Liver (tissue), 3 donors: ENCODE measurements around the gene SERINC5.

Source experiments
- EGR1 ChIP-seq, 2 donors: IDR thresholded peaks; 2 replicates each; pipeline ENCODE4 v1.6.1; 2016 to 2018; ENCODE audit warnings: antibody characterized with exemption in 2 of 2, low read depth in 2 of 2
- FOXA1 ChIP-seq: IDR thresholded peaks from 2 replicates; pipeline ENCODE4 v1.6.1; 2016; ENCODE audit warnings: antibody characterized with exemption
- GABPA ChIP-seq, 2 donors: IDR thresholded peaks in 1 of 2; conservative IDR thresholded peaks in 1 of 2; 2 replicates each; pipeline ENCODE4 v1.6.1; 2016; ENCODE audit warnings: antibody characterized with exemption in 2 of 2, mild to moderate bottlenecking in 1 of 2, moderate library complexity in 1 of 2
- HNF4A ChIP-seq, 2 donors: conservative IDR thresholded peaks; 2 replicates each; pipeline ENCODE4 v1.6.1; 2016; ENCODE audit warnings: antibody characterized with exemption in 2 of 2, mild to moderate bottlenecking in 2 of 2
- JUND ChIP-seq, 2 donors: IDR thresholded peaks; 2 replicates each; pipeline ENCODE4 v1.6.1; 2016; ENCODE audit warnings: antibody characterized with exemption in 2 of 2
- NR2F2 ChIP-seq: IDR thresholded peaks from 2 replicates; pipeline ENCODE4 v1.6.1; 2016; ENCODE audit warnings: antibody characterized with exemption
- RAD21 ChIP-seq, 2 donors: IDR thresholded peaks; 2 replicates each; pipeline ENCODE4 v1.6.1; 2016; ENCODE audit warnings: antibody characterized with exemption in 2 of 2, mild to moderate bottlenecking in 2 of 2
- RXRA ChIP-seq, 2 donors: IDR thresholded peaks; 2 replicates each; pipeline ENCODE4 v1.6.1; 2017 to 2018; ENCODE audit warnings: antibody characterized with exemption in 2 of 2, mild to moderate bottlenecking in 1 of 2
- TAF1 ChIP-seq: conservative IDR thresholded peaks from 2 replicates; pipeline ENCODE4 v1.6.1; 2016; ENCODE audit warnings: antibody characterized with exemption, mild to moderate bottlenecking
- YY1 ChIP-seq: IDR thresholded peaks from 2 replicates; pipeline ENCODE4 v1.6.1; 2016; ENCODE audit warnings: antibody characterized with exemption, mild to moderate bottlenecking
- TF ChIP-seq, protein P1 (sequence below): IDR thresholded peaks from 2 replicates; pipeline ENCODE4 v1.6.1; 2016; ENCODE audit warnings: antibody characterized with exemption, mild to moderate bottlenecking
- TF ChIP-seq, protein P2 (sequence below): fragments of 150-350 bp; IDR thresholded peaks from 2 replicates; pipeline ENCODE4 v1.5.1; 2017; ENCODE audit warnings: improper control_type of control experiment, low read depth, low read length; ENCODE audit not compliant: missing input control
- TF ChIP-seq, protein P3 (sequence below): IDR thresholded peaks from 2 replicates; pipeline ENCODE4 v1.6.1; 2016; ENCODE audit warnings: antibody characterized with exemption
- donor health status: healthy.
- donor health status: healthy.

DNA sequence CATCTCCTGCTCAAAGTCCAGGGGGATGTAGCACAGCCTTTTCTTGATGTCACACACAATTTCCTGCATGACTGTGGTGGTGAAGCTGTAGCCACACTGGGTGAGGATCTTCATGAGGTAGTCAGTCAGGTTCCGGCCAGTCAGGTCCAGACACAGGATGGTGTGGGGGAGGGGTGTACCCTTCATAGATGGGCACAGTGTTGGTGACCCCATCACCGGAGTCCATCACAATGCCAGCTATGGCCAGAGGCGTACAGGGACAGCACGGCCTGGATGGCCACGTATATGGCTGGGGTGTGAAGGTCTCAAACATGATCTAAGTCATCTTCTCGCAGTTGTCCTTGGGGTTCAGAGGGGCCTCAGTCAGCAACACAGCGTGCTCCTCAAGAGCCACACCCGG is 44.3 kb upstream of the SERINC5 start:
- TF ChIP-seq, protein P1, sequence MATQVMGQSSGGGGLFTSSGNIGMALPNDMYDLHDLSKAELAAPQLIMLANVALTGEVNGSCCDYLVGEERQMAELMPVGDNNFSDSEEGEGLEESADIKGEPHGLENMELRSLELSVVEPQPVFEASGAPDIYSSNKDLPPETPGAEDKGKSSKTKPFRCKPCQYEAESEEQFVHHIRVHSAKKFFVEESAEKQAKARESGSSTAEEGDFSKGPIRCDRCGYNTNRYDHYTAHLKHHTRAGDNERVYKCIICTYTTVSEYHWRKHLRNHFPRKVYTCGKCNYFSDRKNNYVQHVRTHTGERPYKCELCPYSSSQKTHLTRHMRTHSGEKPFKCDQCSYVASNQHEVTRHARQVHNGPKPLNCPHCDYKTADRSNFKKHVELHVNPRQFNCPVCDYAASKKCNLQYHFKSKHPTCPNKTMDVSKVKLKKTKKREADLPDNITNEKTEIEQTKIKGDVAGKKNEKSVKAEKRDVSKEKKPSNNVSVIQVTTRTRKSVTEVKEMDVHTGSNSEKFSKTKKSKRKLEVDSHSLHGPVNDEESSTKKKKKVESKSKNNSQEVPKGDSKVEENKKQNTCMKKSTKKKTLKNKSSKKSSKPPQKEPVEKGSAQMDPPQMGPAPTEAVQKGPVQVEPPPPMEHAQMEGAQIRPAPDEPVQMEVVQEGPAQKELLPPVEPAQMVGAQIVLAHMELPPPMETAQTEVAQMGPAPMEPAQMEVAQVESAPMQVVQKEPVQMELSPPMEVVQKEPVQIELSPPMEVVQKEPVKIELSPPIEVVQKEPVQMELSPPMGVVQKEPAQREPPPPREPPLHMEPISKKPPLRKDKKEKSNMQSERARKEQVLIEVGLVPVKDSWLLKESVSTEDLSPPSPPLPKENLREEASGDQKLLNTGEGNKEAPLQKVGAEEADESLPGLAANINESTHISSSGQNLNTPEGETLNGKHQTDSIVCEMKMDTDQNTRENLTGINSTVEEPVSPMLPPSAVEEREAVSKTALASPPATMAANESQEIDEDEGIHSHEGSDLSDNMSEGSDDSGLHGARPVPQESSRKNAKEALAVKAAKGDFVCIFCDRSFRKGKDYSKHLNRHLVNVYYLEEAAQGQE: no peak
- TF ChIP-seq, protein P2, sequence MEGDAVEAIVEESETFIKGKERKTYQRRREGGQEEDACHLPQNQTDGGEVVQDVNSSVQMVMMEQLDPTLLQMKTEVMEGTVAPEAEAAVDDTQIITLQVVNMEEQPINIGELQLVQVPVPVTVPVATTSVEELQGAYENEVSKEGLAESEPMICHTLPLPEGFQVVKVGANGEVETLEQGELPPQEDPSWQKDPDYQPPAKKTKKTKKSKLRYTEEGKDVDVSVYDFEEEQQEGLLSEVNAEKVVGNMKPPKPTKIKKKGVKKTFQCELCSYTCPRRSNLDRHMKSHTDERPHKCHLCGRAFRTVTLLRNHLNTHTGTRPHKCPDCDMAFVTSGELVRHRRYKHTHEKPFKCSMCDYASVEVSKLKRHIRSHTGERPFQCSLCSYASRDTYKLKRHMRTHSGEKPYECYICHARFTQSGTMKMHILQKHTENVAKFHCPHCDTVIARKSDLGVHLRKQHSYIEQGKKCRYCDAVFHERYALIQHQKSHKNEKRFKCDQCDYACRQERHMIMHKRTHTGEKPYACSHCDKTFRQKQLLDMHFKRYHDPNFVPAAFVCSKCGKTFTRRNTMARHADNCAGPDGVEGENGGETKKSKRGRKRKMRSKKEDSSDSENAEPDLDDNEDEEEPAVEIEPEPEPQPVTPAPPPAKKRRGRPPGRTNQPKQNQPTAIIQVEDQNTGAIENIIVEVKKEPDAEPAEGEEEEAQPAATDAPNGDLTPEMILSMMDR: no peak
- no peak for TF ChIP-seq EGR1 (IDR thresholded peaks at IDR 0.05; ENCODE audit: low read depth in 2 of 2)
- TF ChIP-seq YY1: no peak
- no peak for TF ChIP-seq JUND (IDR thresholded peaks at IDR 0.05)
- no peak for TF ChIP-seq RAD21 (IDR thresholded peaks at IDR 0.05)
- TF ChIP-seq, protein P3, sequence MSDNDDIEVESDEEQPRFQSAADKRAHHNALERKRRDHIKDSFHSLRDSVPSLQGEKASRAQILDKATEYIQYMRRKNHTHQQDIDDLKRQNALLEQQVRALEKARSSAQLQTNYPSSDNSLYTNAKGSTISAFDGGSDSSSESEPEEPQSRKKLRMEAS: no peak
- no peak for TF ChIP-seq NR2F2
- no peak for TF ChIP-seq GABPA (IDR thresholded peaks at IDR 0.05 in 1 of 2, conservative IDR thresholded peaks at IDR 0.05 in 1 of 2)
- no peak for TF ChIP-seq HNF4A (conservative IDR thresholded peaks at IDR 0.05)
- no peak for TF ChIP-seq TAF1
- no peak for TF ChIP-seq RXRA (IDR thresholded peaks at IDR 0.05)
- TF ChIP-seq FOXA1: no peak
